Stimulated activated memory B cell treated with anti-CD40 and anti-IgM and Interleukin-4, amounts not matched to agents 10 μg/mL and 1 μg/mL and 100 μg/mL, for 72 hours (primary cell): ENCODE measurements around the gene POU2F1.

Experiments
- ATAC-seq: fragments of 150-1000 bp; cut with Tn5 transposase; 2 replicates; pipeline ENCODE4 v1.10.0; 2021
- H3K27ac Mint-ChIP-seq: one replicate; pipeline ENCODE4 v1.8.0; 2022; ENCODE audit warnings: mild to moderate bottlenecking, mixed read lengths
- H3K27me3 Mint-ChIP-seq: one replicate; pipeline ENCODE4 v1.8.0; 2022; ENCODE audit warnings: mixed read lengths
- H3K36me3 Mint-ChIP-seq: one replicate; pipeline ENCODE4 v1.8.0; 2022; ENCODE audit warnings: mixed read lengths
- H3K4me1 Mint-ChIP-seq: one replicate; pipeline ENCODE4 v1.8.0; 2022; ENCODE audit warnings: mixed read lengths
- H3K4me3 Mint-ChIP-seq: one replicate; pipeline ENCODE4 v1.8.0; 2022; ENCODE audit warnings: mild to moderate bottlenecking, moderate library complexity, mixed read lengths
- H3K9me3 Mint-ChIP-seq: one replicate; pipeline ENCODE4 v1.8.0; 2022; ENCODE audit warnings: mixed read lengths

Gene POU2F1

DNA sequence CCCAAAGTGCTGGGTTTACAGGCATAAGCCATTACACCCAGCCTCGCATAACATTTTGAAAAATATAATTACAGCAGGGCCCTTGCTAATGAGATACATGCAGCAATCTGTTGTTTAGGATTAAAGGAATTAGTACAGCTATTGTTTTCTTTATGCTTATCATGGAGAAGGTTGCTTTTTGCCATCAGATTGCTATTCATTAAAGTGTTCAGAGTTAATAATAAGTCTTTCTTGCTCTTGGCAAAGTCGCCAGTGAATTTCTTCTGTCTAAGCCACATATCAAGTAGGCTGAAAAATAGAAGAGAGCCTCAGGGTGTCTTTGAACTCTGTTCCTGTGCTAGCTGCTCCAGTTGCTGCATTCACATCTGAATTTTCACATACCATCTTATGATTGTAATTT is 144.1 kb downstream of the POU2F1 start:
- H3K27ac Mint-ChIP-seq = no peak overlapping the region
- ATAC-seq = no peak
- no peak overlapping the region for H3K4me3 Mint-ChIP-seq
- peaks cover 24% of the 10 kb centered on the region for H3K36me3 Mint-ChIP-seq
- H3K9me3 Mint-ChIP-seq = no peaks in the 10 kb centered on the region
- H3K27me3 Mint-ChIP-seq = no peaks in the 10 kb centered on the region
- peaks cover 32% of the 10 kb centered on the region for H3K4me1 Mint-ChIP-seq

DNA sequence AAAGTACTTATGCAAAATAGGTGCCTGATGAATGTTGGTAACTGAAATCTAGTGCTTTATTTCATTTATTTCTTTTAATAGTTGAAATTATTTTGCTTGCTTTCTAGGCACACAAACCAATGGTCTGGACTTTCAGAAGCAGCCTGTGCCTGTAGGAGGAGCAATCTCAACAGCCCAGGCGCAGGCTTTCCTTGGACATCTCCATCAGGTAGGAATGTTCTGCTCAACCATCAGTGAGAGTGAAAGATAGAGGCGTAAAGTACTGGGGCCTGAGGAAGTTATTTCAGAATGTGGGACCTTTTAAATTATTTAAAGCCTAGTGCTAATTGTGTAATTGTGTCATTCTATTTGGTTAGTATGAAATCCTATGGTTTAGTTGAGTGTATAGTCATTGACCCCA is 144.7 kb downstream of the POU2F1 start:
- Mint-ChIP-seq H3K4me1 (peaks cover 26% of the 10 kb centered on the region), H3K36me3 (peaks cover 21% of the 10 kb centered on the region), H3K27me3 (no peaks in the 10 kb centered on the region), H3K27ac (no peak overlapping the region), H3K4me3 (no peak overlapping the region), H3K9me3 (no peaks in the 10 kb centered on the region)
- ATAC-seq = no peak

GRCh38 chr1:167367705-167368104 is 147.0 kb downstream of the POU2F1 start:
- Mint-ChIP-seq H3K36me3 (peaks cover 28% of the 10 kb centered on the region), H3K9me3 (no peaks in the 10 kb centered on the region), H3K4me3 (no peak overlapping the region), H3K27ac (no peak overlapping the region), H3K27me3 (no peaks in the 10 kb centered on the region), H3K4me1 (peaks cover 10% of the 10 kb centered on the region)
- no peak for ATAC-seq

DNA sequence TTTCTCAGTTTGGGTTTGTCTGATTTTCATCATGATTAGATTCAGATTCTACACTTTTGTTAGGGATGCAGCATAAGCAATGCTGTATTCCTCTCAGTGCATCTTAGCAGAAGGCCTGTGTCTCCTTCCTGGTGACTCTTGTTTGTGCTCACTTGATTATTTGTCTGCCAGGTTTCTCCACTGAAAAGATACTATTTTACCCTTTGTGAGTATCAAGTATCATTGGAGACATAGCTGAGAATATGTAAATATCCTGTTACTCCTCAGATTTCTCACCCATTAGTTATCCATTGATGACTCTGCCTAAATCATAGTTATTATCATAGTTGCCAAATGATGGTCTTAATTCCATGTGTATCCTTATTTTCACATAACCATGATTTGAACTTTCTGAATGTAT is 148.5 kb downstream of the POU2F1 start:
- Mint-ChIP-seq H3K4me3 (no peak overlapping the region), H3K27ac (peak overlapping the region; percentile 13), H3K4me1 (peaks cover 10% of the 10 kb centered on the region), H3K9me3 (no peaks in the 10 kb centered on the region), H3K27me3 (no peaks in the 10 kb centered on the region), H3K36me3 (peaks cover 43% of the 10 kb centered on the region)
- ATAC-seq = no peak

GRCh38 chr1:167369933-167370332 is 149.2 kb downstream of the POU2F1 start:
- H3K27ac Mint-ChIP-seq = no peak overlapping the region
- H3K9me3 Mint-ChIP-seq = no peaks in the 10 kb centered on the region
- H3K4me1 Mint-ChIP-seq = peaks cover 10% of the 10 kb centered on the region
- peaks cover 45% of the 10 kb centered on the region for H3K36me3 Mint-ChIP-seq
- ATAC-seq = no peak
- H3K27me3 Mint-ChIP-seq = no peaks in the 10 kb centered on the region
- no peak overlapping the region for H3K4me3 Mint-ChIP-seq

DNA sequence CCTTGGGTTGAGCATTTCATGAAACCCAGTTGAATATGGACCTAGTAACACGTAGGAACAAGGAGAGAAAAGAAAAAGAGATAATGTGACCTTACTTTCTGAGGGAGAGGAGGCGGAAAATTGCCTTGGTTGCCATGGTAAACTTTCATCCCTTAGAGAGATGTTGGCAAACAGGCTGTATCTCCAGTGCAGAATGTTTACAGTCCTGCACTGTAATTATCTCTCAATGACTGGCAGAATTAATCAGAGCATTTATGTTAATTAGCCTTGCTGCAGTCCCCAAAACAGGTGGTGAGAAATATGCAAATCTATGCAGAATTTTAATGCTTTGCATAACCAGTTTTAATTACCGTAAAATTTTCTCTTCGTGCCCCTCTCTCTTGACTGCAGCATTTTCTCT is 150.3 kb downstream of the POU2F1 start:
- H3K27ac Mint-ChIP-seq = no peak overlapping the region
- no peak overlapping the region for H3K4me3 Mint-ChIP-seq
- no peak for ATAC-seq
- H3K4me1 Mint-ChIP-seq = peaks cover 10% of the 10 kb centered on the region
- H3K9me3 Mint-ChIP-seq = no peaks in the 10 kb centered on the region
- no peaks in the 10 kb centered on the region for H3K27me3 Mint-ChIP-seq
- H3K36me3 Mint-ChIP-seq = peaks cover 45% of the 10 kb centered on the region

DNA sequence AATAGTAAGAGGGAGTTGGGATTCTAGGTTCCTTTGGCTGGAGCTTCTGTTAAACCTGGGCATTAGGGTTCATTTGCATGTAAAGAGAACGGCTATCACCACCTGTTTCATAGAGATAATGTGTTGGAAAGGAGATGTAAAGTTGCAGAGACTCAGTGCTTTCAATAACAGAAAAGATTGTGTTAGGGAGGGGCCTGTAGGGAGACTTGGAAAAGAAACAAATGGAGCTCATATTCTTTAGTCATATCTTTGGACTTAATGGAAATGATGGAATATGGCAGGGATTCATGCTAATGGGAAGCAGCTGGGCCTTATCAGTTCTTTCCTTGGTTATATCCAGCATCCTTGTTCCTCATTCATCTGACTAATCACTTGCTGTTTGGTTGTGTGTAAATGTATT is 152.7 kb downstream of the POU2F1 start:
- Mint-ChIP-seq H3K9me3 (no peaks in the 10 kb centered on the region), H3K4me3 (no peak overlapping the region), H3K27me3 (no peaks in the 10 kb centered on the region), H3K4me1 (peaks cover 8% of the 10 kb centered on the region), H3K27ac (no peak overlapping the region), H3K36me3 (peaks cover 55% of the 10 kb centered on the region)
- ATAC-seq = no peak

DNA sequence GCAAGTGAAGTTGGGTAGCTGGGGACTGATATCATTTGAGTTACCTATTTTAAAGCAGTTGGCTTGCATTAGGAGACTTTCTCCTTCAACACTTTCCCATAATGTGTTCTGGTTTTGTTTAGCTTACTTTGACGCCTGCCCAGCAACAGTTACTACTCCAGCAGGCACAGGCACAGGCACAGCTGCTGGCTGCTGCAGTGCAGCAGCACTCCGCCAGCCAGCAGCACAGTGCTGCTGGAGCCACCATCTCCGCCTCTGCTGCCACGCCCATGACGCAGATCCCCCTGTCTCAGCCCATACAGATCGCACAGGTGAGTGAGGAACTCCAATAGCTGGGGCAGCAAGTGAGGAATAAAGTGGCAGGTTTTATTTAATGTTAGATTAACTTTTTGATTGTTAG is 153.3 kb downstream of the POU2F1 start:
- ATAC-seq = no peak
- H3K4me1 Mint-ChIP-seq = peaks cover 2% of the 10 kb centered on the region
- no peaks in the 10 kb centered on the region for H3K9me3 Mint-ChIP-seq
- no peaks in the 10 kb centered on the region for H3K27me3 Mint-ChIP-seq
- no peak overlapping the region for H3K4me3 Mint-ChIP-seq
- peaks cover 55% of the 10 kb centered on the region for H3K36me3 Mint-ChIP-seq
- H3K27ac Mint-ChIP-seq = no peak overlapping the region

DNA sequence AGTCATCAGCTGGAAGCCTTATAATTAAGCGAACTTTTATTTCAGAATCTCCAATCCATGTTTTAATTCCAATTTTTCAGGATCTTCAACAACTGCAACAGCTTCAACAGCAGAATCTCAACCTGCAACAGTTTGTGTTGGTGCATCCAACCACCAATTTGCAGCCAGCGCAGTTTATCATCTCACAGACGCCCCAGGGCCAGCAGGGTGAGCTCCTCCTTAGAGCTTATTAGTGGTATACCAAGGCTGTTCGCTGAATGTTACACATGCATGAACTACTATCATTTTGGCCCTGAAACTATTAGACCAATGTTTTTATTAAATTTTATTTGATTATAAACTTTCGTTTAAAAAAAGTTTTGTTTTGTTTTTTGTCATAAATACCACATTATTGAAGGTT is 155.3 kb downstream of the POU2F1 start:
- Mint-ChIP-seq H3K4me1 (no peaks in the 10 kb centered on the region), H3K9me3 (no peaks in the 10 kb centered on the region), H3K4me3 (no peak overlapping the region), H3K36me3 (peaks cover 62% of the 10 kb centered on the region), H3K27ac (no peak overlapping the region), H3K27me3 (no peaks in the 10 kb centered on the region)
- no peak for ATAC-seq

- Mint-ChIP-seq H3K4me3 (no peak overlapping the region), H3K27ac (peak overlapping the region; percentile 14), H3K9me3 (no peaks in the 10 kb centered on the region), H3K27me3 (no peaks in the 10 kb centered on the region), H3K36me3 (peaks cover 39% of the 10 kb centered on the region), H3K4me1 (no peaks in the 10 kb centered on the region)
- no peak for ATAC-seq
These were observed 166.7 kb downstream of the POU2F1 start for GRCh38 chr1:167387251-167387910.

DNA sequence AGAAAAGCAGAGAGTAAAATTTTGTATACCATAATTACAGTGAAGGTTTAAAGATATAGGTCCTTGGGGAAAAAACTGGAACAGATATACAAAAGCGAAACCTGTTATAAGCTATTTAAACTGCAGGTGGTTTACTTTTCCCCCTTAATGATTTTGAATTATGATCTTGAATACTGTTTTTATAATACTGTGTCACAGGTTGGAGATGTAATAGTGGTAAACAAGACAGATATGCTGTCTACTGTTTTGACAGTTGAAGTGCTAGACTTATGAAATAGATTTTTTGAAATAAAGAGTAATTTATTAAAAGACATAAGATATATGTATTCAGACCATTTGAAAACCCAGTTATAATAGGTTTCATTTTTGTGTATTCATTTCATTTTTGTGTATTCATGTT is 168.3 kb downstream of the POU2F1 start:
- no peak for ATAC-seq
- peaks cover 39% of the 10 kb centered on the region for H3K36me3 Mint-ChIP-seq
- H3K9me3 Mint-ChIP-seq = no peaks in the 10 kb centered on the region
- no peaks in the 10 kb centered on the region for H3K27me3 Mint-ChIP-seq
- no peaks in the 10 kb centered on the region for H3K4me1 Mint-ChIP-seq
- no peak overlapping the region for H3K4me3 Mint-ChIP-seq
- H3K27ac Mint-ChIP-seq = no peak overlapping the region

DNA sequence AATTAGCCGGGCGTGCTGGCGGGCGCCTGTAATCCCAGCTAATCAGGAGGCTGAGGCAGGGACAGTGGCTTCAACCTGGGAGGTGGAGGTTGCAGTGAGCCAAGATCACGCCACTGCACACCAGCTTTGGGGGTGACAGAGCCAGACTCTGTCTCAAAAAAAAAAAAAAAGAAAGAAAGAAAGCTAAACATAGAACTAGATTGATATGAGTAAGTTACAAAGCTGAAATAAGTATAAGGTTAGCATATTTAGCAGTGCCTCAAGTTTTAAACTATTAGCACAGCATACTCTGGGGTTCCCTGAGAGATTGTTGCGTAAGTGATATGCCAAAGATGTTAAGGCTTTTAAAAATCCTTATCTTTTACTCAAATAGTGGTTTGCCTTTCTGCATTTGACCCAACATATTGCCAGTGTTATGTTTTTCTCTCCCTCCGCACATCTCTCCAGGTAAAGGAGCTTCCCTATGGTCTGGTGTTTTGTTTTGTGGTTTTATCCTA is 171.6 kb downstream of the POU2F1 start:
- peaks cover 18% of the 10 kb centered on the region for H3K36me3 Mint-ChIP-seq
- no peak overlapping the region for H3K4me3 Mint-ChIP-seq
- no peaks in the 10 kb centered on the region for H3K9me3 Mint-ChIP-seq
- no peak overlapping the region for H3K27ac Mint-ChIP-seq
- no peaks in the 10 kb centered on the region for H3K27me3 Mint-ChIP-seq
- no peak for ATAC-seq
- H3K4me1 Mint-ChIP-seq = no peaks in the 10 kb centered on the region

- Mint-ChIP-seq H3K4me3 (no peak overlapping the region), H3K36me3 (peaks cover 47% of the 10 kb centered on the region), H3K27ac (no peak overlapping the region), H3K9me3 (no peaks in the 10 kb centered on the region), H3K27me3 (no peaks in the 10 kb centered on the region), H3K4me1 (peaks cover 6% of the 10 kb centered on the region)
- no peak for ATAC-seq
These were observed 179.8 kb downstream of the POU2F1 start for GRCh38 chr1:167400359-167400953.

DNA sequence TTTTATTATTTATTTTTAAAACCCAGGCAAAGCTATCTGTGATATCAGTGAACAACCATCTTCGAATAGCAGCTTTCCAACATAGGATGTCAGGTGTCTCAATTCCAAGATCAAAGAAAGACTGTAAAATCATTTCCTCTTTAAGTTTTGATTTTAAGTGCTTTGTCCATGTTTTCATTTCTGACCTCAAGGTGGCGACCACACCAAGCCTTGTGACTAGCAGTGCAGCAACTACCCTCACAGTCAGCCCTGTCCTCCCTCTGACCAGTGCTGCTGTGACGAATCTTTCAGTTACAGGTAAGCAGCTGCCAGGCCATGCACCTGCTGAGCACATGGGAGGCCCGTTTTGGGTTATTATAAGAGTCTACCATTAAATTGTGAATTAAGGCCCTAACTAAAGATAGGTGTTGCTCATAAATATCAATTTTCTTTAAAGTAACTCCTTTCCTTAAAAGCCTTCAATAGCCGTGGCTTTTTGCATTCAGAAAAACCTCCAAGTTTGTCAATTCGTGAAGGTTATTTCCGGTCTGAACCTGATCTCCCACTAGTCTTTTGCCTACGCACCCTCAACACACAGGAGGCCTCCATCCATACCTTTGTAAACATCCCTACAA is 180.7 kb downstream of the POU2F1 start:
- peak; percentile 83 for ATAC-seq
- peaks cover 6% of the 10 kb centered on the region for H3K4me1 Mint-ChIP-seq

GRCh38 chr1:167404161-167404888 is 183.6 kb downstream of the POU2F1 start:
- Mint-ChIP-seq H3K4me1 (peaks cover 6% of the 10 kb centered on the region), H3K36me3 (peaks cover 38% of the 10 kb centered on the region), H3K9me3 (no peaks in the 10 kb centered on the region), H3K27ac (no peak overlapping the region), H3K4me3 (no peak overlapping the region), H3K27me3 (no peaks in the 10 kb centered on the region)
- no peak for ATAC-seq

More for the DNA sequence above, 180.7 kb downstream of the POU2F1 start:
- no peak overlapping the region for H3K27ac Mint-ChIP-seq
- no peaks in the 10 kb centered on the region for H3K27me3 Mint-ChIP-seq
- H3K4me3 Mint-ChIP-seq = no peak overlapping the region
- H3K36me3 Mint-ChIP-seq = peaks cover 50% of the 10 kb centered on the region
- no peaks in the 10 kb centered on the region for H3K9me3 Mint-ChIP-seq
